SJSA1 (cell line): ENCODE measurements around the gene SLC2A4RG. TPM values are rescaled to one million over a fixed set of nuclear protein-coding genes. Genes with fewer than 3 reads are reported as not detected.

Source experiments
- DNase-seq, 2 experiments: peaks; one replicate each; pipeline ENCODE4 v3.0.0-alpha.2; 2015 to 2020; ENCODE audit warnings: low spot score in 2 of 2, low read depth in 1 of 2
- H3K27ac ChIP-seq: fragments of 250-450 bp; sonication (Bioruptor Pico); 2 replicates; pipeline ENCODE4 v1.5.1; 2020; ENCODE audit warnings: mild to moderate bottlenecking, moderate library complexity
- H3K27me3 ChIP-seq: fragments of 250-450 bp; sonication (Bioruptor Pico); replicated peaks from 2 replicates; pipeline ENCODE4 v1.5.1; 2020; ENCODE audit warnings: mild to moderate bottlenecking, moderate library complexity
- H3K36me3 ChIP-seq: fragments of 250-450 bp; sonication (Bioruptor Pico); 2 replicates; pipeline ENCODE4 v1.5.1; 2020; ENCODE audit warnings: mild to moderate bottlenecking
- H3K4me1 ChIP-seq: fragments of 250-450 bp; sonication (Bioruptor Pico); replicated peaks from 2 replicates; pipeline ENCODE4 v1.6.1; 2021; ENCODE audit warnings: mild to moderate bottlenecking
- H3K4me3 ChIP-seq: fragments of 250-450 bp; sonication (Bioruptor Pico); 2 replicates; pipeline ENCODE4 v1.5.1; 2020; ENCODE audit warnings: mild to moderate bottlenecking
- H3K9me3 ChIP-seq: fragments of 250-450 bp; sonication (Bioruptor Pico); replicated peaks from 2 replicates; pipeline ENCODE4 v1.5.1; 2020; ENCODE audit warnings: mild to moderate bottlenecking
- total RNA-seq: library from RNA; depleted of rRNA; stranded (reverse); fragments of >200 nt; shearing (Covaris generic); gene quantifications from 2 replicates; pipeline ENCODE4 v1.2.3, GENCODE V29; 2014; rRNA removed

The SLC2A4RG gene
- total RNA-seq, 1 experiment from 2014 or later = 66.9 TPM

DNA sequence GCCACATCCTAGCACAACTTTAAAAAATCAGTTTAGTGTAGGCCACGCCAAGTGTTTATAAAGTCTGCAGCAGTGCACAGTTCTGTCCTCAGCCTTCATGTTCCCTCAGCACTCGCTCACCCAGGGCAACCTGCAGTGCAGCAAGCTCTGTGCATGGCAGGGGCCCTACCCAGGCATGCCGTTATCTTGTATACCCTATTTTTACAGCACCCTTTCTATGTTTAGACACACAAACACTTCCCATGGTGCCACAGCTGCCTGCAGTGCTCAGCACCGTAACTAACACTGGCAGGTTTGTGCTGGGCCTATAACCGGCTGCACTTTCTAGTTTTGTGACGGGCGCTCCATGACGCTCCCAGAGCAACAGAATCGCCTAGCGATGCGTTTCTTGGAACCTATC, 47.7 kb downstream of the SLC2A4RG start:
- Histone ChIP-seq H3K4me1 (no peaks in the 10 kb centered on the region), H3K9me3 (no peaks in the 10 kb centered on the region), H3K36me3 (no peaks in the 10 kb centered on the region), H3K4me3 (no peak overlapping the region), H3K27ac (no peak overlapping the region), H3K27me3 (no peaks in the 10 kb centered on the region)
- DNase-seq = no peak

DNA sequence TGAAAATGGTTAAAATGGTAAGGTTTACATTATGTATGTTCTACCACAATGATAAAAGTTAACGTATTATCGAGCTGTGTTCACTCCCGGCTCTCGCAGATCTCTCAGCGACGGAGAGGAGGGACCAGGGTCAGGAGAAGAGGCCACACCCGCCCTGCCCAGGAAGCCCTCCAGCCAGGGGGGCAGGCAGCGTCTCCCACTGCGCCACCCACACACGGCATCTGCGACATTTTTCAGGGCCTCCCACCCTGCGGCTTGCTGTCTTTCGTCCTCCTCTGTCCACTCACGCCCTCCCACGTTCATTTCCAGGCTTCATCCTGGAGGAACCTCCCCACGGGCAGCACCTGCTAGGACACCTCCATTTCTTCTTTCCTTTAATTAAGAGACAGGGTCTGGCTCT, 48.2 kb downstream of the SLC2A4RG start:
- DNase-seq = no peak

DNA sequence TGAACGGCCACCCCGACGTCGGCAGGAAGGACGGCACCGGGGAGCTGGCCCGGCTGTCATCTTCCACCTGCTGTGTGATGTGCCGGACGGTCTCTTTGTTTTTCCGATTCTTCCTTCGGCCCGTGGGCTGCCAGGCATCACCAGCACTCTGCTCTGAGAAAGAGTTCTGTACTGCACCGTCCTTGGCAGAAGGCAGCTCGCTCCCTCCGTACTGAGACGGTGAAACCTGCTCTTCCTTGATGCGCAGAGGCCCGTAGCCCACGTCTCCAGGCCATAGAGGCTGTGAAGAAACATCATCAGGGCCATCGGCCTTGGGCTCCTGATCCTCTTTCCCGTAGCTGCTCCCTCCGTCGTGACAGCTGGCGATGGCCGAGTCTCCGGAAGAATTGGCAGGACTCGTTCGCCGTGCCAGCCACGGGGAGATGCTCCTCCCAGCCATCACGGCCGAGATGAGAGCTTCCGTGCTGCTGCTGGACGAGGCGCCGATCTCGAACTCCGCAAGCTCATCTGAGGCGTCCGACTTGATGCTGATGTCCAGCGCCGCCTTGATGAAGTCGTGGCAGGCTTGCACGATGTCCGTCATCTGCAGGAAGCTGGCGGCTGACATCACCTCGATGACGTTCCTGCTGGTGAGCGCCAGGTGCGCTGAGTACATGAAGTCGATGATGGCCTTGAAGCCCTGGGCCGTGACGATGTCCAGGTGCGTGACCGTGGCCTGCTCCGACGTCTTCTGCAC, 50.4 kb downstream of the SLC2A4RG start:
- Histone ChIP-seq H3K36me3 (no peaks in the 10 kb centered on the region), H3K9me3 (no peaks in the 10 kb centered on the region), H3K27me3 (no peaks in the 10 kb centered on the region), H3K27ac (no peak overlapping the region), H3K4me3 (no peak overlapping the region), H3K4me1 (no peaks in the 10 kb centered on the region)
- no peak for DNase-seq

More for the DNA sequence above, 48.2 kb downstream of the SLC2A4RG start:
- no peak overlapping the region for H3K4me3 ChIP-seq
- H3K4me1 ChIP-seq = no peaks in the 10 kb centered on the region
- no peaks in the 10 kb centered on the region for H3K9me3 ChIP-seq
- no peaks in the 10 kb centered on the region for H3K27me3 ChIP-seq
- H3K36me3 ChIP-seq = no peaks in the 10 kb centered on the region
- H3K27ac ChIP-seq = no peak overlapping the region

DNA sequence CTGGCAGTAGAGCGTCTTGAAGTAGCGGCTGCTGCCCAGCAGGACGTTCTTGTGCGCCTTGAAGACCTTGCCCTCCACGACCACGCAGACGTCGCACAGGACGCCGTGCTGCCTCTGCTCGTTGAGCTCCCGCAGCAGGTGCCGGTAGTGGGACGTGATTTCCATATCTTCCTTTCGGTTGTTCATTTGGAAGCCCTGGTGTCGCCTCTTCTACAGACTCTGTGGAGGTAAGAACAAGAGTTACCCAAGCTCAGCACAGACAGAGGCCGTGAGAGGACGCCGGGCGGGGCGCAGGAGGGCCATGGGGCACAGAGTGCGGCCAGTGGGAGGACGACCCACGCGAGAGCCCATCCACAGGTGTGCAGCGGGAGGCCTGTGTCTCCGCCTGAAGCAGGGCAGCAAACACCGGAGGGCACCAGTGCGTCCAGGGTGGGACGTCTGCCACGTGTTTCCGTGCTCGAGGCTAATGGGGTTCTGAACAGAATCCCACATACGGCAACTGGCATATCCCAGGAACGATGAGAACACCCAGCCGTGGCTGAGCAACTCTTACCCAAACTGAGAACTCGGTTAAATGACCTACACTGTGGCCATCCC, 51.1 kb downstream of the SLC2A4RG start:
- DNase-seq = no peak
- no peaks in the 10 kb centered on the region for H3K9me3 ChIP-seq
- no peaks in the 10 kb centered on the region for H3K36me3 ChIP-seq

DNA sequence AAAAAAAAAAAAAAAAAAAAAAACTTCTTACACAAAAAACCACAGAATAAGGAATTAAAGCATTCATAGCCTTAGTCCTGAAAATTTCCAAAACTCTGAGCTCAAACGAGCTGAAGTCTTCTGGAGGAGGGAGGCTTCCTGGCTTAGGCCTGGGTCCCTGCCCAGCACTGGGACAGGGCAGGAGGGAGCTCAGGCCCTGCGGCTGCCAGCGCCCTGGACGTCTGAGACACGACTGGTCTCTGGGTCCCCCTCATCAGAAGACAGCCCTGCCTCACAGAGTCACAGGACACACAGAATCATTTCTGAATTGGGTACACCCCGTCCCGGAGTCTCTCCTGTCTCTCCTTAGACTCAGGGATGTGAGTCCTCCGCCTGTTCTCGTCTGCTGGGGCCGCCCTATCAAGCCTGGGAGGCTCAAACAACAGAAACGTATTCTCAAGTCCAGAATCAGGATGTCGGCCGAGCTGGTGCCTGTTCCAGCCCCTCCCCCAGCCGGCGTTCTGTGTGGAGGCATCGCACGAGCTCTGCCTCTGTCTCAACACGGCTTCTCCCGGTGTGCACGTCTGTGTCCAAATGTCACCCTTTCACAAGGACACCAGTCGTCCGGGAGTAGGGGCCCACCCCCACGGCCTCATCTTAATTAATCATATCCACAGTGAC, 52.1 kb downstream of the SLC2A4RG start:
- no peaks in the 10 kb centered on the region for H3K36me3 ChIP-seq
- DNase-seq = no peak
- H3K27ac ChIP-seq = no peak overlapping the region
- no peaks in the 10 kb centered on the region for H3K9me3 ChIP-seq
- no peak overlapping the region for H3K4me3 ChIP-seq
- no peaks in the 10 kb centered on the region for H3K27me3 ChIP-seq
- H3K4me1 ChIP-seq = no peaks in the 10 kb centered on the region

More for the DNA sequence above, 51.1 kb downstream of the SLC2A4RG start:
- Histone ChIP-seq H3K27me3 (no peaks in the 10 kb centered on the region), H3K4me3 (no peak overlapping the region), H3K4me1 (no peaks in the 10 kb centered on the region), H3K27ac (no peak overlapping the region)

DNA sequence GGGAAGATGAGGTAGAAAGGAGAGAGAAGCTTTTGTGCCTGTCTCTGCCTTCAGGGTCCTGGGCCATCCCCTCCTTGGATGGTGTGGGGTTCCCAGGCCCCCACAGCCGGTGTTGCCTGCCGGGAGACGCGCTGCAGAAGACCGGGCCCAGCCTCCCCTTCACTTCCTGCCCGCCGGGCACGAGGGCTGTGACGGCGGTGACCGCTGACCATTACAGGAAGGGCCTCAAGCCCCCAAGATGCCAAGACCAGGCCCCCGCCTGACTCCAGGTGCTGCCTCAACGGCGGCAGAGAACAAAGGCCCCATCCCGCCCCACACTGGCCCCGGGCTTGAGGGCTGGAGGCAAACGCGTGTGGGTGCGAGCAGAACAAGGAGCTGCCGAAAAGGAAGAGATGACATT, 53.3 kb downstream of the SLC2A4RG start:
- Histone ChIP-seq H3K9me3 (no peaks in the 10 kb centered on the region), H3K27ac (no peak overlapping the region), H3K4me1 (no peaks in the 10 kb centered on the region), H3K27me3 (no peaks in the 10 kb centered on the region), H3K36me3 (no peaks in the 10 kb centered on the region), H3K4me3 (no peak overlapping the region)
- DNase-seq = no peak

Other genes starting within 250 kb of the SLC2A4RG start
- 5.2 and 13.0 TPM in 2 replicates for gene EEF1A2, start 240.7 kb upstream of the SLC2A4RG start, total RNA-seq
- gene PPDPF, start 219.0 kb upstream of the SLC2A4RG start, total RNA-seq = 47.2 and 56.7 TPM in 2 replicates
- gene PTK6, start 202.4 kb upstream of the SLC2A4RG start, total RNA-seq = not detected in 2 replicates
- not detected in 2 replicates for gene SRMS, start 192.0 kb upstream of the SLC2A4RG start, total RNA-seq
- 0.11 TPM in 1 of 2 replicates, not detected in the other for gene FNDC11, start 185.6 kb upstream of the SLC2A4RG start, total RNA-seq
- 14.3 and 17.8 TPM in 2 replicates for gene HELZ2, start 165.5 kb upstream of the SLC2A4RG start, total RNA-seq
- 8.7 and 10.4 TPM in 2 replicates for gene GMEB2, start 112.7 kb upstream of the SLC2A4RG start, total RNA-seq
- gene STMN3, start 86.4 kb upstream of the SLC2A4RG start, total RNA-seq = 1.3 and 4.6 TPM in 2 replicates
- gene RTEL1, start 81.5 kb upstream of the SLC2A4RG start, total RNA-seq = 8.4 and 11.0 TPM in 2 replicates
- gene TNFRSF6B, start 43.1 kb upstream of the SLC2A4RG start, total RNA-seq = 1.9 TPM in 1 of 2 replicates, not detected in the other
- 49.1 and 67.6 TPM in 2 replicates for gene ARFRP1, start 31.8 kb upstream of the SLC2A4RG start, total RNA-seq
- 22.8 and 43.9 TPM in 2 replicates for gene ZGPAT, start 31.7 kb upstream of the SLC2A4RG start, total RNA-seq
- 10.2 and 38.5 TPM in 2 replicates for gene LIME1, start 3.1 kb upstream of the SLC2A4RG start, total RNA-seq
- gene ZBTB46, start 91.5 kb downstream of the SLC2A4RG start, total RNA-seq = 2.4 and 3.8 TPM in 2 replicates
- gene ABHD16B, start 121.7 kb downstream of the SLC2A4RG start, total RNA-seq = not detected in 2 replicates
- gene TPD52L2, start 125.5 kb downstream of the SLC2A4RG start, total RNA-seq = 76.4 and 101 TPM in 2 replicates
- gene DNAJC5, start 155.3 kb downstream of the SLC2A4RG start, total RNA-seq = 48.5 and 60.0 TPM in 2 replicates
- gene UCKL1, start 216.6 kb downstream of the SLC2A4RG start, total RNA-seq = 10.3 and 22.7 TPM in 2 replicates
- 10.9 and 14.3 TPM in 2 replicates for gene ZNF512B, start 230.2 kb downstream of the SLC2A4RG start, total RNA-seq
- gene SAMD10, start 239.9 kb downstream of the SLC2A4RG start, total RNA-seq = 0.41 and 0.47 TPM in 2 replicates
- 72.1 and 76.6 TPM in 2 replicates for gene PRPF6, start 241.4 kb downstream of the SLC2A4RG start, total RNA-seq